HL-60/S4 treated with retinoic acid at 250 ng/mL for 4 days and 3 days (cell line): ENCODE data around the gene DUOX1.

Experiments used
- in situ Hi-C: fragments of 300-500 bp; cut with MboI; formaldehyde crosslinking; loops from 2 replicates; pipeline ENCODE4 v1.7.0; 2022; ENCODE audit warnings: low sequenced_read_pairs

DUOX1 gene

DNA sequence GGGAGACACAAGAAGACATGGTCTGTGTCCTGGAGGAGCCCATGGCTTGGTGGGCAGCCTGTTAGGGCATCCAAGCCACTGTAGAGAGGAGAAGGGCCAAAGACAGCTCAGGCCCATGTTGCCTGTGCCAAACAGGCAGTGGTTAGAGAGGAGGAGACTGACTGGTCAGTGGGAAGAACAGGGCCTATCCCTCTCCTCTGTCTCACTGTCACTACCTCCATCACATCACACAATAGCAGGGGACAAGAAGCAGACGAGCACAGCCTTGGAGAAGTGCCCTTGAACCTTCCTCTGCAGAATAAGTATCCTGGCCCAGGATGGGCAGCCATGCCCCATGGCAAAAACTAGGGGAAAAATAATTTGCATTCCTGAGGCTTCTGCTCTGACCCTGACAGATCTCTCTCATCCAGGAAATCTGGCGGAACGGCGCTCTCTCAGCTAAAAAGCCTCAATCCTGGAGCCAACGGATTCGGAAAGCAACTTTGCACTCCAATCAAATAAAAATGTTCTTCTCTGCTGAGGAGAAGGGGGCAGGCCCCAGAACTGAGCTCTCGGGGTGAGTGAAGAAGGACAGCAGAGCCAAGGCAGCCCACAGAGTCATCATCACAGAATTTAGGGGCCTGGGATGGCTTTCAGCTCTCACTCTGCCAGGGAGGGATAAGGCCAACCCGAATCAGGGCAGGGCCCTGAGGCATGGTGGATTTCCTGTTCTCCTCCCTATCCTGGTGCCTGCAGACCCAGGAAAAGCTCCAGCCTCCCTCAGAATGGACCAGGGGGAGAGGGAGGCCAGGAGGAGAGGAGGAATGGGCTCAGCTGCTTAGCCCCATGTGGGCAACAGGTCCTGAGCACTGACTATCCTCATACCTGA lies 56.3 kb downstream of the DUOX1 start:
- in situ Hi-C loops = no loop called here

DNA sequence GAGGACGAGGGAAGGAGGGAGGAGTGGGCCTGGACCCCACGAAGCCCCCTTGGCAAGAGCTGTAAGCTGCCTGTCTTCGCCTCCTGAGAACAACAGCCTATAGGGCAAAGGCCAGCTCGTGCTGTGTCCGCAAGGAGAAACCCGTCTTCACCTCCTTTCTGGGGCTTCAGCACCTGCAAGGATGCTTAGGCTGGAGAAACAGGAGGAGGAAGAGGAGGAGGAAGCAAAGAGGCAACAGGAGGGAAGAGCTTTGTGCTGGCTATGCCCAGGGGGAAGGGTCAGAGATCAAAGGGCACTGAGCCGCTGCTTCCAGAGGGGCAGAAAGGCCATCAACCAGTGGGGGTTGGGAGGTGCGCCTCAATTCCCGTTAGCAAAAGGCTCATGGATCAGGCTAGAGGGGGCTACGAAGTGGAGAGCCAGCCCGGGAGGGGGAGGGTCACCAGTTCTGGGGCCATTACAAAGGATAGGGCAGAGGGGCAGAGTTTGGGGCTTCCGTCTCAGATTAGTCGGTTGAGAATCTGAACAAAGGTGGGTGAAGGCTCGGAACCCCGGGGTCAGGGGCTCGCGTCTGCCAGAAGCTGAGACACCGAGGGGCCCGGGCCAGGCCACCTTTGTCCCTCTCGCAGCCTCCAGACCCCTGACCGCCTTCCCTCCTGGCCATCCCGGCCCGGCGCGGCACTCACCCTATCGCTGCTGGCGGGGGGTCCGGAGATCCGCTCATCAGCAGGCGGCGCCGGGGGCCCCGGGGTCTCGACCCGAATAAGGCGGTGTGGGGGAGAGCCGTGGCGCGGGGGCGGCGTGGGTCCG lies 57.2 kb downstream of the DUOX1 start:
- in situ Hi-C loops = no loop called here

DNA sequence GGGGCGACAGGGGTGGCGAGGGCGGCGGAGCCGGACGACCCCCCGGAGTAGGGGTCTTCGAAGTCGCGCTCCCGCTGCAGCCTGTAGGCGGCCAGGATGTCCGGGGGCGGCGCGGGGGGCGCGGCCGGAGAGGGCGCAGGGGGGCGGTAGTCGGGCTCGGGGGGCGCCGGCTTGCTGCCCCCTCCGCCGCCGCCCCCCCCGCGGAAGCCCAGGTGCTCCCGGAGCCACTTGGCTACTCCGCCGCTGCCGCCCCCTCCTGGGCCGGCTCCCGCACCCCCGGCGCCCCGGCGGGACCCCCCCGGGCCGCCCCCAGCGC lies 57.7 kb downstream of the DUOX1 start:
- in situ Hi-C loops = no loop called here

GRCh38 chr15:45187894-45188830 lies 58.4 kb downstream of the DUOX1 start, which contains the start of gene SHF:
Gene SHF, minus strand, starts transcription at chr15:45187966. Its CDS starts 15 bp downstream, at chr15:45187951.
- in situ Hi-C loops = no loop called here

DNA sequence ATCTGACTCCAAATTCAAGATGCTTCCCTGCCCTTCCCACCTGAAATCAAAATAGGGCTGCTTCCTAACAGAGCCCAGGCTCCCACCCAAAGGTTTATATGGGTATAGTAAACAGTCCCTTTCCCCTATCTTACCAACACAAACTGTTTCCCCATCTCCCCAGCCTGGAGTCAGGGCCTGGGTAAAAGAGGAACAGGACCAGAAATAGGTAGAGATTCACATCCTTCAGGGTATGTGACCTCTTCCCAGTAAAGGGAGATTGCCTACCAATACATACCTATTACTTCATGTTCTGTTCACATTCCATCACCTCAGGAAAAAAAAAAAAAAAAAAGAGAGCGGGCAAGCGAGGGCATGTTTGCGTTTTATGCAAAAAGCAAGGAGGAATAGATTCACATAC lies 67.7 kb downstream of the DUOX1 start:
- in situ Hi-C loops = no loop called here

DNA sequence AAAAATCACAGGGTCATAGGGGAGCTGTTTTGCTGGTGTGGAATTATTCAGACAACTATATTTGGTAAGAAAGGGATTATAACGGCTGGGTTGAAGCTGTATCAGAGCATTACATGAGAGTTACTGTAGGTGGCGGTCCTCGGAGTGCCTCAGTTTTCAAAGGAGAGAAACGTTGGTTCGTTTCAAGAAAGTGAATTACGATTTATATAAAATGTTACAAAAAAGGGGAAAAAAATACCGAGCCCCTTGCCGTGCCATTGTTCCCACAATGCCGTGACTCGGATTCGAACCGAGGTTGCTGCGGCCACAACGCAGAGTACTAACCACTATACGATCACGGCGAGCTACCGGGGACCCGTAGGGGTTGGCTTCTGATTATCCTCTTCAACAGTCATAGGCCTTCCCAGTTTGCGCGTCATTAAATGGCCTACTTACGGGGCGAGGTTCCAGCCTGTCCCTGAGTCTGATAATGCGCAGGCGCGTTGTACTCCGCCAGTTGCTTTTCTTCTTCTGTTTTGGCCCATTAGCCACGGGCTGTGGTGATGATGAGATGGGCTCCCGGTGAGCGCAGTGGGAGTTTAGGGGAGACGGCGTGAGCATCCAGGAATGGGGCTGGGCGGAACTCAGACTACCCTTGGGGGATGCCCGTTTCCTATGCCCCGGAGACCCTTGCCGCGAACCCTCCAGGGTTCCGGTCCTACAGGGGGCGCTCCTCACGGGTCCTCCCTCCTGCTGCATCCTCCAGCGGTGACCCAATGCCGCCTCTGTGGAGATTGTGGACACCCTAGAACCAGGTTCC lies 68.7 kb downstream of the DUOX1 start:
- in situ Hi-C loops = no loop called here

DNA sequence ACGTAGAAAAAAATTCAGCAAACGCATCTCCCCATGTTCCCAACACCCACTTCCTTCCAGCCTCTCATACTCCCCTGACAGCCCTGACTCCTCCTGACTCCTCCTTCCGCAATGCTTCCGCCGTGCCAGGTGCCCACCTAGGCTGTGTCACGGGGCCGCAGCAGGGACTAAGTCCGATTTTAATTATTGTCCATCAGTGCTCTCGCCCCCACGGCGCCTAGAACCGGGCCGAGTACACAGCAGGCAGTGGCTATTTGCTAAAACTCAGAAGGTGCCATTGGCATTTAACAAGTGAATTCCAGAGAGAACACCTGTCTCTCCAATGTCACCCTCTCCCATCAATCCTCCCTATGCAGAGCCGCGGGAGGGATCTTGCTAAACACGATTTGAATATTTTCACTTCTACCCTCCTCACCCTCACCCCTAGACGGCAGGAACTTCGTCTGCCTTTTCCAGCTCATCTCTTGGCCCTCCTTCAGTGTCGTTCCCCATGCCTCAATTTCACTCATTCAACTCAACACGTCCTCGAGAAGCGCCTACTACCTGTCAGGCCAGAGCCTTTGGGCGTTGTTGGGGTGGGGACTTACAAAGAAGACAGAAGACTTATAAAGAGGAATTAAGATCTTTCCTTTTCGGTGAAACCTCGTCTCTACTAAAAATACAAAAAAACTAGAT lies 69.5 kb downstream of the DUOX1 start:
- in situ Hi-C loops = no loop called here

DNA sequence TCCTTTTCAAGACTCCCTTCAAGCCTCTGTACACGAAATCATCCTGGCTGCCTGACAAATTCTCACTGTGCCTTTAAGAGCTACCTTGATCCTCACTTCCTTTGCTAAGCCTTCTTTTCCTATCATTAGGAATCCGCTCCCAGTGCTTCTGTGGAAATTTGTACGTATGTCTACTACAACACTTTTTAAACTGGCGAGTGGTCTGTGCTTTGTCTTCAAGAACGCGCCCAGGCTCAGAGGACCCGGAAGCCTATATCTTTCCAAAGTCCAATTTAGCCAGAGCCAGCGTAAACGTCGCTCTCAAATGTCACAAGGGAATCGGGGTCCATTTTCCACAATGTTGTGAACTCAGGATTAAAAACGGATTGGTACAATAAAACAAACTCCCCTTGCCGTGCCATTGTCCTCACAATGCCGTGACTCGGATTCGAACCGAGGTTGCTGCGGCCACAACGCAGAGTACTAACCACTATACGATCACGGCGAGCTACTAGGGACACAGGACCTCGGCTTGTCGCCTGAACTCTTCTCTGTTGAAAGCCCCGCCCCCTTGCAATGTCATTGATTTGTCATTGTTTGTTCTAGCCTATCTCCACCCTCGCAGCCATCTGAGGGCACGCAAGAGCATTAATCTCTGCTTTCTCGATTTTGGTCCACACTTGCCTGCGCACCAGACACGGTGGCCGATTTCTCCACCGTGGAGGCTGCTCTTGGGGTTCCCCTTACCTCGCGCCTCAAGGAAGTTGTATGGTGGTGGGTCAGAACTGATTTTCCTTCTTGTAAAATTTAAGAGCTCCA lies 70.4 kb downstream of the DUOX1 start:
- in situ Hi-C loops = no loop called here

- in situ Hi-C loops = no loop called here
Observed at GRCh38 chr15:45200799-45201556, 71.2 kb downstream of the DUOX1 start.

- in situ Hi-C loops = no loop called here
Observed at GRCh38 chr15:45201557-45201859, 71.7 kb downstream of the DUOX1 start.

DNA sequence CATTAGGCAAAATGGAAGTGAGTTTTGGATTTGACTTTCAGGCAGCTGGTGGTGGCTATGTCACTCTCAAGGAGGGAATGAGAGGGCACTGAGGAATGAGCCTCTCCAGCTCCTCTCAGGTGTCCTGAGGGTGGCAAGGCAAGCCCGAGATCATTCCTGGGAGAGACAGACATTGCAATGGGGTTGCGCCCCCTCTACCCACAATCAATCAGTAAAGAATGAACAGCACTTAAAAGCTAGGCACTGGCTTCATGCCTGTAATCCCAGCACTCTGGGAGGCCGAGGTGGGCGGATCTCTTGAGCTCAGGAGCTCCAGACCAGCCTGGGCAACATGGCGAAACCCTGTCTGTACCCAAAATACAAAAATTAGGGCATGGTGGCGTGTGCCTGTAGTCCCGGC lies 72.1 kb downstream of the DUOX1 start:
- in situ Hi-C loops = no loop called here

- in situ Hi-C loops = no loop called here
Observed at GRCh38 chr15:45203182-45203581, 73.4 kb downstream of the DUOX1 start.

- in situ Hi-C loops = no loop called here
Observed at GRCh38 chr15:45205192-45205591, 75.4 kb downstream of the DUOX1 start.

DNA sequence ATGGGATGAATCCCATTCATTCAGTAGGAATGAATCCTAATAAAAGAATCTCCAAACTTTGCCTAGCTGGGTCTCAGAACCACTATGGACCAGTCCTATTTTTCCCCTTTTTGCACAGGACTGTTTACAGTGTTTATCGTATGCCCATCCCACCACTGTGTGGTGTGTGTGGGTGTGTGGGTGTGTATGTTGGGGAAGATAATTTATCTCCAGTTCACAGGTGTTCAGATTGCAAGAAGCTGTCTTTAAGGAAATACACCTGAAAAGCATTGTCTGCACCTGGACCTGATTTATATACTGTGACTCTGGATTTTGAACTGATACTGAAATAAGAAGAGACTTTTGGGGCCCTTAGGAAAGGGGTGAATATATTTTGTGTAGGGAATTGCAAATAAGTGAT lies 82.7 kb downstream of the DUOX1 start:
- in situ Hi-C loops = no loop called here
